SK-N-MC (cell line): ENCODE measurements around the gene NDUFS1.
"Not testable (repeated sequence)": the region's sequence is repeated elsewhere in the genome, so short reads cannot be mapped to it uniquely, and the experiment has no call there.

Source experiments
- DNase-seq: peaks from one replicate; pipeline ENCODE4 v3.0.0-alpha.2; 2011; ENCODE audit warnings: low read depth, low spot score
- H3K27ac ChIP-seq: fragments of 200-600 bp; sonication (generic); 2 replicates; pipeline ENCODE4 v1.5.1; 2016; ENCODE audit warnings: mixed run types
- H3K36me3 ChIP-seq: fragments of 200-600 bp; sonication (generic); 2 replicates; pipeline ENCODE4 v1.6.1; 2017; ENCODE audit warnings: antibody characterized with exemption, low read length, mixed read lengths; ENCODE audit not compliant: insufficient read depth
- H3K4me3 ChIP-seq: fragments of 200-600 bp; sonication (generic); 2 replicates; pipeline ENCODE4 v1.5.1; 2016
- H3K9ac ChIP-seq: fragments of 200-600 bp; sonication (generic); 2 replicates; pipeline ENCODE4 v1.8.0; 2017; ENCODE audit warnings: mixed run types, mixed read lengths; ENCODE audit not compliant: insufficient read length
- H3K9me3 ChIP-seq: fragments of 200-600 bp; sonication (generic); 2 replicates; pipeline ENCODE4 v1.6.1; 2017; ENCODE audit warnings: low read depth, mild to moderate bottlenecking, antibody characterized with exemption, low read length, moderate library complexity, mixed read lengths
- EZH2 ChIP-seq: fragments of 200-600 bp; sonication (generic); IDR thresholded peaks from one replicate; pipeline ENCODE4 v1.6.1; 2017; ENCODE audit warnings: antibody characterized with exemption
- FOXP2 ChIP-seq: optimal IDR thresholded peaks from 2 replicates; pipeline ENCODE3; 2011; ENCODE audit warnings: mild to moderate bottlenecking, moderate library complexity; ENCODE audit not compliant: insufficient read depth; ENCODE audit errors: extremely low read length, control extremely low read depth
- POLR2AphosphoS5 ChIP-seq: IDR thresholded peaks from 2 replicates; pipeline ENCODE4 v1.6.1; 2012; ENCODE audit warnings: mild to moderate bottlenecking, low read depth, low read length, borderline replicate concordance

The NDUFS1 gene

DNA sequence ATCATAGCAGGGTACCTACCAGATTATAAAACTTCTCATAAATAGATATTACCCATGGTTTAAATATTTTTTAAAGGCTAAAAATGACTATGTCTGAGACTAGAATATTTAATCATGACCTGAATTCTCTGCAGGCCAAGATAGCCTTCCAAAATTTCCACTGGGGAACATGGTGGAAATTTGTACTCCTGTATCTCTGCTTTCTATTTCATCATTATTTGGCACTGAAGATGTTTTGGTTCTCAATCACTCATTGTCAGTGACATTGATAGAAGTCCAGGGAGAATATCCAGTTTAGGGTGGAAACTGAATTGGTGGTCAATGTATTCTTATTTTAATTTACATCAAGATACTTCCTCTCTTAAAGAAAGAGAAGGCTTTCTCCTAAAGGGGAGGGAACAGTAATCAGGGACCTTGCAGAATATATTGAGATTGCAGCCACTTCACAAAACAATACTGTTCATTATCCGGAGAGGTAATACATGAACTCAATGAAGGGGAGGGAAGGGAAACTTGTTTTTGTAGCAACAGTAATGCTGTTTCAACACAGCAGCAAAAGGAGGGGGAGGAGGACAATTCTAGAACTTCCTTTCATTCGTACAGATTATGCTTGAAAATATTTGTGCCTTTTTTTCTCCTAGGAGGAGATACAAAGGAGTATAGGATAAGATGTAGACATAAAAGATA lies 34.6 kb upstream of the NDUFS1 start:
- TF ChIP-seq FOXP2, result no peak
- TF ChIP-seq POLR2AphosphoS5, result no peak
- no peak for TF ChIP-seq EZH2
- no peaks in the 10 kb centered on the region for H3K36me3 ChIP-seq
- DNase-seq, result no peak

DNA sequence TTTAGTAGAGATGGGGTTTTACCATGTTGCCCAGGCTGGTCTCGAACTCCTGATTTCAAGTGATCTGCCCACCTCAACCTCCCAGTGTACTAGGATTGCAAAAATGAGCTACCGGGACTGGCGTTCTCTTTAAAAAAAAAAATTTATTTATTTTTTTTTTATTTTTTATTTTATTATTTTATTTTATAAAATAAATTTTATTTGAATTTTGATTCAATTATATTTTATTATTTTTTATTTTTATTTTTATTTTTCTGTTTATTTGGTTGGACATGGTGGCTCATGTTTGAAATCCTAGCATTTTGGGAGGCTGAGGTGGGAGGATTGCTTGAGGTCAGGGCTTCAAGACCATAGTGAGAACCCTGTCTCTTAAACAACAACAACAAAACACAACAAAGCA lies 32.9 kb upstream of the NDUFS1 start:
- H3K36me3 ChIP-seq, result no peaks in the 10 kb centered on the region
- H3K9ac ChIP-seq, result no peak overlapping the region
- no peak overlapping the region for H3K4me3 ChIP-seq
- no peak for DNase-seq
- H3K27ac ChIP-seq, result no peak overlapping the region
- no peaks in the 10 kb centered on the region for H3K9me3 ChIP-seq
- TF ChIP-seq POLR2AphosphoS5 (no peak), EZH2 (no peak), FOXP2 (no peak)

More for the DNA sequence above, 34.6 kb upstream of the NDUFS1 start:
- H3K9ac ChIP-seq, result no peak overlapping the region
- no peak overlapping the region for H3K27ac ChIP-seq
- no peaks in the 10 kb centered on the region for H3K9me3 ChIP-seq
- no peak overlapping the region for H3K4me3 ChIP-seq

GRCh38 chr2:206190689-206191088 lies 31.4 kb upstream of the NDUFS1 start:
- no peak overlapping the region for H3K9ac ChIP-seq
- no peaks in the 10 kb centered on the region for H3K9me3 ChIP-seq
- no peak for DNase-seq
- TF ChIP-seq FOXP2 (no peak), EZH2 (no peak), POLR2AphosphoS5 (no peak)
- H3K36me3 ChIP-seq, result no peaks in the 10 kb centered on the region
- H3K27ac ChIP-seq, result no peak overlapping the region
- H3K4me3 ChIP-seq, result no peak overlapping the region

- H3K4me3 ChIP-seq, result no peak overlapping the region
- H3K27ac ChIP-seq, result no peak overlapping the region
- no peaks in the 10 kb centered on the region for H3K9me3 ChIP-seq
- DNase-seq, result no peak
- H3K36me3 ChIP-seq, result no peaks in the 10 kb centered on the region
- TF ChIP-seq FOXP2 (no peak), EZH2 (no peak), POLR2AphosphoS5 (no peak)
- H3K9ac ChIP-seq, result no peak overlapping the region
Measured at GRCh38 chr2:206190111-206190510, 30.9 kb upstream of the NDUFS1 start.

DNA sequence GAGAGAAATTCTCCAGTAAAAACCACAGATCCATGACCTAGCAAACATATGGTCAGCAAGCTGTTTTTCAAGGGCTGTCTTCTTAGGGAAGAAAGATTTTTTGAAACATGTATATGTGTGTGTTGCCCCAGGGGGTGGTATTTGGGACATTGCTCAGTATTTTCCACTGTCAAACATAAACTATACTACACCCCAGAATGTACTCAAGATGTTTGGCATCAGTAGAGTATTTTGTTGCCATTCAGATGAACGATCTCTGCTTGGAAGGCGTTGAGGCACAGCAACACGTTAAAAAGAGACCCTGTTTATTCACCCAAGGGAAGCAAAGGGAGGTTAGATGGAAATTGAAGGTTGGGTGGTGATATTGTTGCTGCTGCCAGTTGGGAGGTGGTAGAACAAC lies 30.4 kb upstream of the NDUFS1 start:
- Histone ChIP-seq H3K4me3 (no peak overlapping the region), H3K9me3 (no peaks in the 10 kb centered on the region), H3K27ac (no peak overlapping the region), H3K36me3 (no peaks in the 10 kb centered on the region), H3K9ac (no peak overlapping the region)
- no peak for DNase-seq
- TF ChIP-seq EZH2 (no peak), POLR2AphosphoS5 (no peak), FOXP2 (no peak)

DNA sequence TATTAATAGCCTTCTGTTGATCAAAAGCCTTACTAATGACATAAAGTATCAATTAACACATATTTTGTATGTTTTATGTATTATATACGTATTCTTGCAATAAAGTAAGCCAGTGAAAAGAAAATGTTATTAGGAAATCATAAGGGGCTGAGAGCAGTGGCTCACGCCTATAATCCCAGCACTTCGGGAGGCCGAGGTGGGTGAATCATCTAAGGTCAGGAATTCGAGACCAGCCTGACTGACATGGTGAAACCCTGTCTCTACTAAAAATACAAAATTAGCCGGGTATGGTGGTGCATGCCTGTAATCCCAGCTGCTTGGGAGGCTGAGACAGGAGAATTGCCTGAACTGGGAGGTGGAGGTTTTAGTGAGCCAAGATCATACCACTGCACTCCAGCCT lies 22.3 kb upstream of the NDUFS1 start:
- not testable (repeated sequence) for H3K4me3 ChIP-seq, DNase-seq, H3K36me3 ChIP-seq, H3K9ac ChIP-seq, H3K27ac ChIP-seq, H3K9me3 ChIP-seq

DNA sequence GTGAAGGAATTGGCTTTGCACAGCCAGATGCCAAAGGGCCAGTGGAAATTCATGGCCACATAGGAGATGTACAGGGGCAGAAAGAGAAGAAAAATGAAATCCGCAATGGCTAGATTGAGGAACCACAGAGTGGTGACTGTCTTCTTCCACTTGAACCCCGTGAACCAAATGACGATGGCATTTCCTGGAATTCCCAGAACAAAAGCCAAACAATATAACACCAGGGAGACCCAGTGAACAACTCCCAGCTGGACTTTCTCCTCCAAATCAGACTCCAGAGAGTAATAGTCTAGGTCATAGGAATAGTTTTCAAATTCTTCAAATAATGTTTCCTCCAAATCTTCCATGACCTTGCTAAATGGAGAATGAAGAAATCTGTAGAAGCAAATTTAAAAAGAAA lies 17.7 kb upstream of the NDUFS1 start:
- no peak overlapping the region for H3K27ac ChIP-seq
- TF ChIP-seq EZH2 (no peak), FOXP2 (no peak), POLR2AphosphoS5 (no peak)
- no peak overlapping the region for H3K4me3 ChIP-seq
- H3K9ac ChIP-seq, result no peak overlapping the region
- no peaks in the 10 kb centered on the region for H3K36me3 ChIP-seq
- DNase-seq, result no peak
- no peaks in the 10 kb centered on the region for H3K9me3 ChIP-seq

DNA sequence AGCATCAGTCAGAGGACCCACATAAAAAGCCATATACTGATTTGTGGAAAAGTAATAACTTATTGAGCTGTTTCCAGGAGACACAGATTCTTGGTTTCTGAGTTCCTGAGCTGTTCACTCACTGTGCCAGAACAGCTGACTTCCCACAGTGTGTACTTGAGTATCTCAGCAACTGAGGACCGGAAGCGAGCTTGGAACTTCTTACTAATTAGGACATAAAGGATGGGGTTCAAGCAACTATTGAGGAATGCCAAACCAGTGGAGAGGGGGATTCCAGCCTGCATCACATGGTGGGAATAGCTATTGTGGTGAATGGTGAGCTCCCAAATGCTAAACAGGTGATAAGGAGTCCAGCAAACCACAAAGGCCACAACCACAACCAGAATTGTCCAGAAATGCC lies 16.9 kb upstream of the NDUFS1 start:
- no peaks in the 10 kb centered on the region for H3K36me3 ChIP-seq
- no peak for TF ChIP-seq EZH2
- TF ChIP-seq POLR2AphosphoS5, result no peak
- no peak for TF ChIP-seq FOXP2
- H3K4me3 ChIP-seq, result no peak overlapping the region
- H3K27ac ChIP-seq, result no peak overlapping the region
- no peak for DNase-seq
- H3K9ac ChIP-seq, result no peak overlapping the region
- no peaks in the 10 kb centered on the region for H3K9me3 ChIP-seq

DNA sequence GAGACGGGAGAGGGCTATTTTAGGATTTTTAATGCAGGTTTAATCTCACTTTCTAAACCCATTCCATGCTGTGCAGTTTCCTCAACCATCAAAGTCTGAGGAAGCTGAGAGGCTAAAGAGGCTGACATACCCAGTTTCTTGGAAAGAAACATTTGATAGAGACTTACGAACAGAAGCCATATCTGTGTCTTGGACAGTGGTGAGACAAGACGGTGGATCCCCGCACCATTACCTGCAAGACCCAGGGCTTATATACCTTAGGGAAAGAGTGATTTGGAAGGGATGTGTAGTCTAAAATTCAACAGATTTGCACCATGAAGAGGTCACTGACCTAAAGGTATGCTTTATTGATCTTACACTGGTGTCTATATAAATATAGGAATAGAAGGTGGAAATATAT lies 13.9 kb upstream of the NDUFS1 start:
- no peak for DNase-seq
- no peak overlapping the region for H3K4me3 ChIP-seq
- no peaks in the 10 kb centered on the region for H3K9me3 ChIP-seq
- H3K27ac ChIP-seq, result no peak overlapping the region
- H3K36me3 ChIP-seq, result no peaks in the 10 kb centered on the region; the same call in 1 of the 2 replicates
- no peak overlapping the region for H3K9ac ChIP-seq
- no peak for TF ChIP-seq POLR2AphosphoS5
- no peak for TF ChIP-seq EZH2
- TF ChIP-seq FOXP2, result no peak

DNA sequence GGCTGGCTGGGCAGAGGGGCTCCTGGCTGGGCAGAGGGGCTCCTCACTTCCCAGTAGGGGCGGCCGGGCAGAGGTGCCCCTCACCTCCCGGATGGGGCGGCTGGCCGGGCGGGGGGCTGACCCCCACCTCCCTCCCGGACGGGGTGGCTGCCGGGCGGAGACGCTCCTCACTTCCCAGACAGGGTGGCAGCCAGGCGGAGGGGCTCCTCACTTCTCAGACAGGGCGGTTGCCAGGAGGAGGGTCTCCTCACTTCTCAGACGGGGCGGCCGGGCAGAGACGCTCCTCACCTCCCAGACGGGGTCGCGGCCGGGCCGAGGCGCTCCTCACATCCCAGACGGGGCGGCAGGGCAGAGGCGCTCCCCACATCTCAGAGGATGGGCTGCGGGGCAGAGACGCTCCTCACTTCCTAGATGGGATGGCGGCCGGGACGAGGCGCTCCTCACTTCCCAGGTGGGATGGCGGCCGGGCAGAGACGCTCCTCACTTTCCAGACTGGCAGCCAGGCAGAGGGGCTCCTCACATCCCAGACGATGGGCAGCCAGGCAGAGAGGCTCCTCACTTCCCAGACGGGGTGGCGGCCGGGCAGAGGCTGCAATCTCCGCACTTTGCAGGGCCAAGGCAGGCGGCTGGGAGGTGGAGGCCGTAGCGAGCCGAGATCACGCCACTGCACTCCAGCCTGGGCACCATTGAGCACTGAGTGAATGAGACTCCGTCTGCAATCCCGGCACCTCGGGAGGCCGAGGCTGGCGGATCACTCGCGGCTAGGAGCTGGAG lies 12.6 kb upstream of the NDUFS1 start:
- DNase-seq, H3K9ac ChIP-seq, H3K4me3 ChIP-seq, H3K27ac ChIP-seq, H3K9me3 ChIP-seq, H3K36me3 ChIP-seq: not testable (repeated sequence)

GRCh38 chr2:206168230-206168629 lies 9.0 kb upstream of the NDUFS1 start:
- H3K27ac ChIP-seq, H3K4me3 ChIP-seq, H3K9ac ChIP-seq, H3K9me3 ChIP-seq, DNase-seq: not testable (repeated sequence)
- peaks cover 17% of the 10 kb centered on the region for H3K36me3 ChIP-seq
